ENCODE measurements around the gene MPRIP.

DNA sequence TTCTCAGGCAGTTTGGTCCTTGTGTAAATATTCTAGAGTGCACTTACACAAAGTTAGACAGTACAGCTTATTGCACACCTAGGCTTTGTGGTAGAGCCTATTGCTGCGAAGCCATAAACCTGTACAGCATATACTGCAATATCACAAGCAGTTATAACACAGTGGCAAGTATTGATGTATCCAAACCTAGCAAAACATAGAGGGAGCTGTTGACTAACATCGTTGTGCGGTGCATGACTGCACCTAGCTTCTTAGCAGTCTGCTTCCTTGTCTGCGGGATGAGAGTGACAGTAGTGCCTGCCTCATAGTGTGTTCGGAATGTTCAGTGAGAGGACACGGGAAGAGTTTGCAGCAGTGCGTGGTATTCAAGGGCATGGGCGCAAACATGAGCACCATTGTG, 78.9 kb downstream of the MPRIP start:
- TF ChIP-seq, protein P1, sequence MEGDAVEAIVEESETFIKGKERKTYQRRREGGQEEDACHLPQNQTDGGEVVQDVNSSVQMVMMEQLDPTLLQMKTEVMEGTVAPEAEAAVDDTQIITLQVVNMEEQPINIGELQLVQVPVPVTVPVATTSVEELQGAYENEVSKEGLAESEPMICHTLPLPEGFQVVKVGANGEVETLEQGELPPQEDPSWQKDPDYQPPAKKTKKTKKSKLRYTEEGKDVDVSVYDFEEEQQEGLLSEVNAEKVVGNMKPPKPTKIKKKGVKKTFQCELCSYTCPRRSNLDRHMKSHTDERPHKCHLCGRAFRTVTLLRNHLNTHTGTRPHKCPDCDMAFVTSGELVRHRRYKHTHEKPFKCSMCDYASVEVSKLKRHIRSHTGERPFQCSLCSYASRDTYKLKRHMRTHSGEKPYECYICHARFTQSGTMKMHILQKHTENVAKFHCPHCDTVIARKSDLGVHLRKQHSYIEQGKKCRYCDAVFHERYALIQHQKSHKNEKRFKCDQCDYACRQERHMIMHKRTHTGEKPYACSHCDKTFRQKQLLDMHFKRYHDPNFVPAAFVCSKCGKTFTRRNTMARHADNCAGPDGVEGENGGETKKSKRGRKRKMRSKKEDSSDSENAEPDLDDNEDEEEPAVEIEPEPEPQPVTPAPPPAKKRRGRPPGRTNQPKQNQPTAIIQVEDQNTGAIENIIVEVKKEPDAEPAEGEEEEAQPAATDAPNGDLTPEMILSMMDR (optimal IDR thresholded peaks at IDR 0.05 in 1 of 3, IDR thresholded peaks at IDR 0.05 in 1 of 3, conservative IDR thresholded peaks at IDR 0.05 in 1 of 3; ENCODE audit: extremely low read depth in 1 of 3, insufficient read depth in 2 of 3, low read length in 3 of 3) = no peak
- no peak for TF ChIP-seq EZH2 (IDR thresholded peaks at IDR 0.05; ENCODE audit: low read length)
